GM18505 (cell line): Measurements from ENCODE around the gene AKAP10.
"Not testable (repeated sequence)": the region's sequence is repeated elsewhere in the genome, so short reads cannot be mapped to it uniquely, and the experiment has no call there.

Experiments
- ATAC-seq: cut with Tn5 transposase; IDR thresholded peaks from one replicate; pipeline ENCODE4 v1.9.1; 2021; ENCODE audit not compliant: unreplicated experiment
- POLR2A ChIP-seq: IDR thresholded peaks from 4 replicates; pipeline ENCODE4 v1.6.1; 2011; ENCODE audit warnings: borderline replicate concordance; ENCODE audit not compliant: insufficient read depth, insufficient read length; ENCODE audit errors: extremely low read depth

The AKAP10 gene

GRCh38 chr17:19880393-19880792 lies 97.2 kb downstream of the AKAP10 start:
- ATAC-seq = no peak
- TF ChIP-seq POLR2A = no peak

GRCh38 chr17:19877364-19877945 lies 100.2 kb downstream of the AKAP10 start:
- ATAC-seq = no peak

GRCh38 chr17:19876529-19877161 lies 101.0 kb downstream of the AKAP10 start:
- no peak for ATAC-seq
- TF ChIP-seq POLR2A = no peak

More at GRCh38 chr17:19877364-19877945, 100.2 kb downstream of the AKAP10 start:
- TF ChIP-seq POLR2A = no peak

GRCh38 chr17:19874256-19874655 lies 103.4 kb downstream of the AKAP10 start:
- TF ChIP-seq POLR2A = no peak
- ATAC-seq = no peak

GRCh38 chr17:19873346-19873745 lies 104.3 kb downstream of the AKAP10 start:
- TF ChIP-seq POLR2A = no peak
- no peak for ATAC-seq

- no peak for TF ChIP-seq POLR2A
These were observed 109.6 kb downstream of the AKAP10 start for GRCh38 chr17:19868079-19868395.

GRCh38 chr17:19867329-19868078 lies 110.1 kb downstream of the AKAP10 start, which contains the start of gene ULK2:
TSS of gene ULK2 (minus strand) at chr17:19867936. CDS start at chr17:19867417, 519 bp downstream.
- TF ChIP-seq POLR2A = peak; percentile 71
- peak; percentile 60 for ATAC-seq

More at GRCh38 chr17:19868079-19868395, 109.6 kb downstream of the AKAP10 start:
- ATAC-seq = no peak

GRCh38 chr17:19867079-19867328 lies 110.6 kb downstream of the AKAP10 start:
- no peak for TF ChIP-seq POLR2A
- ATAC-seq = peak; percentile 44

- no peak for ATAC-seq
- TF ChIP-seq POLR2A = no peak
These were observed 112.6 kb downstream of the AKAP10 start for GRCh38 chr17:19865021-19865420.

- not testable (repeated sequence) for ATAC-seq
These were observed 116.9 kb downstream of the AKAP10 start for GRCh38 chr17:19860647-19861177.

- ATAC-seq = no peak
- TF ChIP-seq POLR2A = no peak
These were observed 120.0 kb downstream of the AKAP10 start for GRCh38 chr17:19857640-19858039.
